ENCODE measurements around the gene DOCK3.

DOCK3 gene

DNA sequence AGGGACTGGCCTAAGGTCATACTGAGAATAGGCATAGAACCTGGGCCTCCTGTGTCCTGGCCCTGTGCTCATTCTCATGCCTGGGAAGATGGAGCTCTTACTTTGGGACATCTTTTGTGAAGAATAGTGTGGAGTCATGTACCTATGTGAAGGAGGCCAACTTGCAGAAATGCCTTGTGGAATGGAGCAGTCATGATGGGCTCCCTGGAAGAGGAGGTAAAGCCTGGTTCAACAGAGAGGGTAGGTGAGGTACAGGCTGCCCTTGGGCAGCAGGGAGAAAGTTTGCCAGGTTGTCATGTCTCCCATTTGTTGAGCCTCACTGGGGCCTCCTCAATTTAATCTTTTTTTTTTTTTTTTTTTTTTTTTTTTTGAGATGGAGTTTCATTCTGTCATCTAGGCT, 39.7 kb upstream of the DOCK3 start:
- no peaks in the 10 kb centered on the region for H3K9me3 ChIP-seq (ENCODE audit: control insufficient read depth, insufficient read depth, low read length)
- H3K27me3 ChIP-seq (ENCODE audit: control insufficient read depth, insufficient read depth, low read length), result no peaks in the 10 kb centered on the region
- no peaks in the 10 kb centered on the region for H3K4me1 ChIP-seq (ENCODE audit: control insufficient read depth, insufficient read depth, low read length)
- no peak for DNase-seq (ENCODE audit: low read depth, low spot score)
- 0 out of 2 replicates have a peak, but pooled peaks cover 2% of the 10 kb centered on the region for H3K36me3 ChIP-seq (ENCODE audit: control insufficient read depth, insufficient read depth, low read length)
- H3K4me3 ChIP-seq (ENCODE audit: low read length), result no peak overlapping the region
- H3K27ac ChIP-seq (ENCODE audit: low read length), result no peak overlapping the region

DNA sequence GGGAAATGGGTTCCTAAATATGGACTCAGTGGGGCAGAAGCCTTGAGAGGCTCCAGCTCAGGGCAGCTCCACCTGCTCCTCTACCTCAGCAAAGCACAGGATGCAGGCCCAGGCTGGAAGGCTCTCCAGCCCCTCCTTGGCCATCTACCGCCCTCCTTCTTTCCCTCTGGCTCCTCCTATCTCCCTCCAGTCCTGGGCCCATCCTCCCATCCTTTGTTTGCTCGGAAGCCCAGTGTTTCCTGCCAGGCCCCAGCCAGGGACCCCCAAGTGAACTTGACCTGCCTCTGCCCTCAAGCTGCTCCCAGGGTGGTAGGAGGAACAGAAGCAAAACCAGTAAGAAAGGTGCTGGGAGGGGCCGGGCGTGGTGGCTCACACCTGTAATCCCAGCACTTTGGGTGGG, 37.7 kb upstream of the DOCK3 start:
- Histone ChIP-seq H3K27me3 (ENCODE audit: control insufficient read depth, insufficient read depth, low read length) (no peaks in the 10 kb centered on the region), H3K9me3 (ENCODE audit: control insufficient read depth, insufficient read depth, low read length) (no peaks in the 10 kb centered on the region), H3K4me1 (ENCODE audit: control insufficient read depth, insufficient read depth, low read length) (no peaks in the 10 kb centered on the region), H3K4me3 (ENCODE audit: low read length) (no peak overlapping the region), H3K36me3 (ENCODE audit: control insufficient read depth, insufficient read depth, low read length) (no peaks in the 10 kb centered on the region), H3K27ac (ENCODE audit: low read length) (no peak overlapping the region)
- WGBS (ENCODE audit: insufficient coverage, insufficient read length), result no CpG with 5 or more reads among the region's 4 CpGs
- no peak for DNase-seq (ENCODE audit: low read depth, low spot score)

DNA sequence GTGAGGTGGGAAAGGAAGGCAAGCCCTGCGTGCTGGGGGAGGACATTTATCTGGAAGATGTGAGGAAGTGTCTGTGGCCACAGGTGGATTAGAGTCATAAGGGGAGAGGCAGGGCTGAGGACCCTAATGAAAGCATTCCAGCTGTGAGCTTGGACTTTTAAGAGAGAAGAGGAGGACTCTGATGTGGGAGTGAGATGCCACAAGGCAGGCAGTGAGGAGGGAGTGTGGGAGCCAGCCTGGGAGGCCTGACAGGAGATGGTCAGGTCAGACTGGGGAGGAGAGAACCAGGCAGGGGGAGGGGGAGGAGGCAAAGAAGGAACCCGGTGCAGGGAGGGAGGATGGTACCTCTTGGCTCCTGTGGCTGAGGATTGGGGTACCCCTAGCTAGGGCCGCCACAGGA, 36.8 kb upstream of the DOCK3 start:
- H3K27me3 ChIP-seq (ENCODE audit: control insufficient read depth, insufficient read depth, low read length), result no peaks in the 10 kb centered on the region
- no peak overlapping the region for H3K4me3 ChIP-seq (ENCODE audit: low read length)
- H3K36me3 ChIP-seq (ENCODE audit: control insufficient read depth, insufficient read depth, low read length), result no peaks in the 10 kb centered on the region
- H3K4me1 ChIP-seq (ENCODE audit: control insufficient read depth, insufficient read depth, low read length), result no peaks in the 10 kb centered on the region
- no CpG with 5 or more reads among the region's 3 CpGs for WGBS (ENCODE audit: insufficient coverage, insufficient read length)
- H3K9me3 ChIP-seq (ENCODE audit: control insufficient read depth, insufficient read depth, low read length), result no peaks in the 10 kb centered on the region
- no peak for DNase-seq (ENCODE audit: low read depth, low spot score)
- no peak overlapping the region for H3K27ac ChIP-seq (ENCODE audit: low read length)

DNA sequence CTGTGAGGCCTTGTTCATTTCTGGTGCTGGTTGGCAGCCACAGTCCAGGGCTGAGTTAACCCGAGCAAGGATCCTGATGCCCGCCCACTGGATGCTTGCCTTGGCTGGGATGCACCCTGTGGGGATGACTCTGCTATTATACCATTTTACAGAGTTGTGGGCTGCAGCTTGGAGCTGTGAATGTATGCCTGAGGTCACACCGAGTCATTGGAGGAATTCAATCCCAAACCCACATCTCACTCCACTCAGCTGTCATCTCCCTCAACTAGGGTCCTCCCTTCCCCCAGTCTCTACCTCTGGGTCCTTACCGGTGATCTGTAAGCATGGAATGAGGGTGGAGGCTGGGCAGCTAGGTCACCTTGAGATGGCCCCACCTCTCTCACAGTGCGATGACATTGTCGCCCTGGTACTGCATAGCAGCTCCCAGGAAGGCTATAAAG, 35.7 kb upstream of the DOCK3 start:
- H3K36me3 ChIP-seq (ENCODE audit: control insufficient read depth, insufficient read depth, low read length), result 0 out of 2 replicates have a peak, but pooled peaks cover 2% of the 10 kb centered on the region
- no peak for DNase-seq (ENCODE audit: low read depth, low spot score)

DNA sequence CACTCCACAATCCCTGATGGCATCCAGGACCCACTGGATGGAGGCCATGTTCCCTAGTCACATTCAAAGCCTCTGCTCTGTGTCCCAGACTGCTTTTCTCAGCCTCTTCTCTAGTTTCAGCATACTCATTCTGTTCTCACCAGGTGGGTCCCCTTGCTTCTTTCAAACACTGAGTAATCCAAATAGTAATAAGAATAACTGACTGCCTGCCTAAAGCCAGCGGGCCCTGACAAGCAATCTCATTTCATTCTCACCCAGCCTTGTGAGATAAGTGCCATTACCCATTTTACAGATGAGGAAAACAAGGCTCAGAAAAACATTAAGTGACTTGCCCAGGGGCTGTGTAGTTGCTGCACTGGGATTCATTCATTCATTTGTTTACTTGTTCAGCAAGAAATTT, 32.3 kb upstream of the DOCK3 start:
- no peak overlapping the region for H3K4me3 ChIP-seq (ENCODE audit: low read length)
- no peaks in the 10 kb centered on the region for H3K27me3 ChIP-seq (ENCODE audit: control insufficient read depth, insufficient read depth, low read length)
- H3K4me1 ChIP-seq (ENCODE audit: control insufficient read depth, insufficient read depth, low read length), result no peaks in the 10 kb centered on the region
- H3K27ac ChIP-seq (ENCODE audit: low read length), result no peak overlapping the region
- DNase-seq (ENCODE audit: low read depth, low spot score), result no peak
- H3K9me3 ChIP-seq (ENCODE audit: control insufficient read depth, insufficient read depth, low read length), result no peaks in the 10 kb centered on the region
- 0 out of 2 replicates have a peak, but pooled peaks cover 2% of the 10 kb centered on the region for H3K36me3 ChIP-seq (ENCODE audit: control insufficient read depth, insufficient read depth, low read length)
- no CpG with 5 or more reads among the region's 1 CpG for WGBS (ENCODE audit: insufficient coverage, insufficient read length)

More for the DNA sequence above, 35.7 kb upstream of the DOCK3 start:
- Histone ChIP-seq H3K27me3 (ENCODE audit: control insufficient read depth, insufficient read depth, low read length) (no peaks in the 10 kb centered on the region), H3K27ac (ENCODE audit: low read length) (no peak overlapping the region), H3K9me3 (ENCODE audit: control insufficient read depth, insufficient read depth, low read length) (no peaks in the 10 kb centered on the region), H3K4me3 (ENCODE audit: low read length) (no peak overlapping the region), H3K4me1 (ENCODE audit: control insufficient read depth, insufficient read depth, low read length) (no peaks in the 10 kb centered on the region)
- WGBS (ENCODE audit: insufficient coverage, insufficient read length), result no CpG with 5 or more reads among the region's 6 CpGs

DNA sequence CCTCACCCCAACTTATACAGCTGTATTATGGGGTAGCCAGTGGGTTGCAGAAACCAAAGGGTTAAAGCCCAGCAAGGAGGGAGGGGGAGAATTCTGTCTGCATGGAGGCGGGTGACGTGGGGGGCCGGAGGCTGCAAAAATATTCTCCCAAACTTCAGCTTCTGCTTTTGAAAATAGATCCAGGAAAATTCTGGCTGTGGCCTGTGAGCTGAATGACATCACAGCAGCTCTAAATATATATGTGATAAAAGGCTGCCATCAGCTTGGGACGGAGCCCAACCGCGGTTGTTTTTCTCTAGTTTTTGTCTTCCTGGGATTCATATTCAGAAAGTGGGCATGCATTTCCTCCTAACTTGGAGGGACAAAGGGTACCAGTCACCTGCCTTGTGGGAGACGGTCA, 30.2 kb upstream of the DOCK3 start:
- Histone ChIP-seq H3K4me1 (ENCODE audit: control insufficient read depth, insufficient read depth, low read length) (no peaks in the 10 kb centered on the region; the same call in 1 of the 2 replicates), H3K27me3 (ENCODE audit: control insufficient read depth, insufficient read depth, low read length) (no peaks in the 10 kb centered on the region), H3K36me3 (ENCODE audit: control insufficient read depth, insufficient read depth, low read length) (0 out of 2 replicates have a peak, but pooled peaks cover 2% of the 10 kb centered on the region), H3K4me3 (ENCODE audit: low read length) (no peak overlapping the region), H3K27ac (ENCODE audit: low read length) (no peak overlapping the region), H3K9me3 (ENCODE audit: control insufficient read depth, insufficient read depth, low read length) (no peaks in the 10 kb centered on the region)
- WGBS (ENCODE audit: insufficient coverage, insufficient read length), result no CpG with 5 or more reads among the region's 7 CpGs
- no peak for DNase-seq (ENCODE audit: low read depth, low spot score)

DNA sequence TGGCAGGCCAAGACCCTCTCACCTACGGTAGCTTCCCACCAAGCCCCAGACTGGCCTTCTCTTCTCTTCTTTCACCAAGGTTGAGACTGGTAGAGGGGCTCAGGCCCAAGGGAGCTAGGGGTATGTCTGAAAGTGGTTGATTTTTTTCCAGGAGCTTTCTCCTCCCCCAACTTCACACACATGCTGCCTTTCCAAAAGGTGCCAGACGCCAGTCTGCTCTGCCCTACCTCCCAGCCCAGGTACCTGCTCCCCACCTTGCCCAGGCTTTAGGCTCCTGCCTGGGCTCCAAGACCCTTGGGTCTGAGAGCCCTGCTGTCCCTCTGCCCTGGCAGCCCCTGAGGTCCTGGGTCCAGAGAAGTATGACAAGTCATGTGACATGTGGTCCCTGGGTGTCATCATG, 29.3 kb upstream of the DOCK3 start:
- H3K36me3 ChIP-seq (ENCODE audit: control insufficient read depth, insufficient read depth, low read length), result 0 out of 2 replicates have a peak, but pooled peaks cover 2% of the 10 kb centered on the region
- H3K27me3 ChIP-seq (ENCODE audit: control insufficient read depth, insufficient read depth, low read length), result no peaks in the 10 kb centered on the region
- H3K27ac ChIP-seq (ENCODE audit: low read length), result no peak overlapping the region
- WGBS (ENCODE audit: insufficient coverage, insufficient read length), result no CpG with 5 or more reads among the region's 2 CpGs
- no peak overlapping the region for H3K4me3 ChIP-seq (ENCODE audit: low read length)
- no peaks in the 10 kb centered on the region for H3K9me3 ChIP-seq (ENCODE audit: control insufficient read depth, insufficient read depth, low read length)
- no peak for DNase-seq (ENCODE audit: low read depth, low spot score)
- peaks cover 1% of the 10 kb centered on the region; the same call in 1 of the 2 replicates for H3K4me1 ChIP-seq (ENCODE audit: control insufficient read depth, insufficient read depth, low read length)

DNA sequence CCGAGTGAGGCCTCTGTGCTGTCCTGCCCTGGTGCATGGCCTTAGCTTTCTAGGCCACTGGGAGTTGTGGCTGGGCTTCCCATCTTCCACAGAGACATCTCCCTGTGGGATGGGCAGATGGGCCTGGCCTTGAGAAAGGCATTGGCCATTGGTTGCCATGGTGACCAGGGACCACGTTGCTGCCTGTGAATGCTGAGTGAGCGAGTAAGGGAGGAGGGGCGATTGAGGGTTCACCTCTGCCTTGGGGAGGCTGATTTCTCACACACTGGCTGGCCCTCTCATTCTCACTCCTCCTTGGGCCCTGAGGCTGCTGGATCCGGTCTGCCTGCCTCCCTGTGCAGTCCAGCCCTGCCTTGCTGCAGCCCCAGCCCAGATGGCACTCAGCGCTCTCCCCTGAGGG, 26.4 kb upstream of the DOCK3 start:
- Histone ChIP-seq H3K4me1 (ENCODE audit: control insufficient read depth, insufficient read depth, low read length) (peaks cover 6% of the 10 kb centered on the region; the same call in 1 of the 2 replicates), H3K27me3 (ENCODE audit: control insufficient read depth, insufficient read depth, low read length) (no peaks in the 10 kb centered on the region), H3K4me3 (ENCODE audit: low read length) (no peak overlapping the region), H3K36me3 (ENCODE audit: control insufficient read depth, insufficient read depth, low read length) (no peaks in the 10 kb centered on the region), H3K27ac (ENCODE audit: low read length) (no peak overlapping the region), H3K9me3 (ENCODE audit: control insufficient read depth, insufficient read depth, low read length) (no peaks in the 10 kb centered on the region)
- DNase-seq (ENCODE audit: low read depth, low spot score), result no peak
- WGBS (ENCODE audit: insufficient coverage, insufficient read length), result no CpG with 5 or more reads among the region's 6 CpGs

DNA sequence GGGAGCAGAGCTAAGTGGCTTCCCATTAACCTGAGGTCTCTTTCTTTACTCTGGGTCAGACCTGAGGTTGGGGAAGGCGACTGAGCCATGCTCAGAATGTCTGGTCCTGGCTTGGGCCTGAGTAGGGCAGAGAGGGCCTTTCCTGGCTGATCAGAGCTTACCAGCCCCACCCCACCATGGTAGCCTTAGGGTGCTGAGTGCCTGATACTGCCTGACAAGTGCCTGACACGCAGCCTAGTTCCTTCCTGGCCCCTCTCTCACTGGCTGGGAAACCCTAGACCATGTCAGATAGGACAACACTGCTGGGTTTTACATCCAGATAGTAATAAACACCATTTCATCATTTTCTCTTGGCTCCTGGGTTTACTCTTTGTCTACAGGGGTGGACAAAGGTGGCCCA, 25.8 kb upstream of the DOCK3 start:
- Histone ChIP-seq H3K4me3 (ENCODE audit: low read length) (no peak overlapping the region), H3K27ac (ENCODE audit: low read length) (no peak overlapping the region), H3K9me3 (ENCODE audit: control insufficient read depth, insufficient read depth, low read length) (no peaks in the 10 kb centered on the region), H3K36me3 (ENCODE audit: control insufficient read depth, insufficient read depth, low read length) (no peaks in the 10 kb centered on the region), H3K4me1 (ENCODE audit: control insufficient read depth, insufficient read depth, low read length) (peaks cover 6% of the 10 kb centered on the region; the same call in 1 of the 2 replicates), H3K27me3 (ENCODE audit: control insufficient read depth, insufficient read depth, low read length) (no peaks in the 10 kb centered on the region)
- WGBS (ENCODE audit: insufficient coverage, insufficient read length), result no CpG with 5 or more reads among the region's 2 CpGs
- DNase-seq (ENCODE audit: low read depth, low spot score), result no peak

DNA sequence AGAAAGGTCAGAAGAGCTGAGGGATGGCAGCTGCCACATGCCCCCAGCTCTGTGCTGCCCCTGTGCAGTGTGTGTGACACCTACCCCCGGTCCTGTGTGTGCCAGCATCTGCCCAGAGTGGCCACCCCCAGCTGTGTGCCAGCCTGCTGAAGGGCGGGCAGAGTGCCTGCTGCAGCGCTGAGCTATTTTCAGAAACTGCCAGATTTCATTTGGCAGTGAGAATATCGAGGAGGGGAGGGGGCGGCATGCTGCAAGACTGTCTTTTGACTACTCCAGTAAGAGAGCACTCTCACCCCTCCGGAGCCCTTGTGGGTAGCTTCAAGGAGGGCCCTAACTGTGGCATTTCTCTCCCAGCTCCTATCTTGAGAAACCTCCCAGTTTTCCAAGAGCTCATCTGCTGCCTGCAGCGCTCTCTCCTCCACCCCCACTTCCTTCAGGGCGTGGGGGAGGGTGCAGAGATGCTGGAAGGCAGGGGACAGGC, 25.2 kb upstream of the DOCK3 start:
- H3K9me3 ChIP-seq (ENCODE audit: control insufficient read depth, insufficient read depth, low read length), result no peaks in the 10 kb centered on the region
- no peak overlapping the region for H3K4me3 ChIP-seq (ENCODE audit: low read length)
- no peak overlapping the region for H3K27ac ChIP-seq (ENCODE audit: low read length)
- H3K4me1 ChIP-seq (ENCODE audit: control insufficient read depth, insufficient read depth, low read length), result peaks cover 6% of the 10 kb centered on the region; the same call in 1 of the 2 replicates
- no peaks in the 10 kb centered on the region for H3K27me3 ChIP-seq (ENCODE audit: control insufficient read depth, insufficient read depth, low read length)
- H3K36me3 ChIP-seq (ENCODE audit: control insufficient read depth, insufficient read depth, low read length), result no peaks in the 10 kb centered on the region
- DNase-seq (ENCODE audit: low read depth, low spot score), result no peak
- WGBS (ENCODE audit: insufficient coverage, insufficient read length), result no CpG with 5 or more reads among the region's 8 CpGs

DNA sequence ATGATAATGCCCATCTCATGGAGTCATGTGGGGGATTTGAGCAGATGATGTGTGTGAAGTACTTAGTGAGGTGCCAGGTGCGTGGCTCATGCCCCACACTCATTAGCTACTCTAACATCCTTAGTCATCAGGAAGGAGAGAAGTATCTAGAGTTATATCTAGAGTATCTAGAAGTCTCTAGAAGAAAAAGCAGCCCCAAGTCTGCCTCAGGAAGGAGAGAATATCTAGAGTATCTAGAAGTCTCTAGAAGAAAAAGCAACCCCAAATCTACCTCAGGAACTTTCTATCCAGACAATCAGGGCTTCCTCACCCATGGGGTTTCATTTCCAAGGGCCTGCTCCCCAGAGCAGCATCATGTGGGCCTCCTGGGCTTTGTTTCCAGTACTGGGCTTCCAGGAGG, 24.7 kb upstream of the DOCK3 start:
- Histone ChIP-seq H3K36me3 (ENCODE audit: control insufficient read depth, insufficient read depth, low read length) (no peaks in the 10 kb centered on the region), H3K27ac (ENCODE audit: low read length) (no peak overlapping the region), H3K9me3 (ENCODE audit: control insufficient read depth, insufficient read depth, low read length) (no peaks in the 10 kb centered on the region), H3K4me1 (ENCODE audit: control insufficient read depth, insufficient read depth, low read length) (peaks cover 6% of the 10 kb centered on the region; the same call in 1 of the 2 replicates), H3K4me3 (ENCODE audit: low read length) (no peak overlapping the region), H3K27me3 (ENCODE audit: control insufficient read depth, insufficient read depth, low read length) (no peaks in the 10 kb centered on the region)
- no peak for DNase-seq (ENCODE audit: low read depth, low spot score)
- WGBS (ENCODE audit: insufficient coverage, insufficient read length), result no CpG with 5 or more reads among the region's 1 CpG

Measured in iPS DF 6.9 (cell line).